Muscle layer of colon (tissue), 2 donors: ENCODE measurements around the gene CCDC63.

Experiments used
- H3K27ac ChIP-seq: one replicate; pipeline ENCODE4 v1.7.0; 2013; ENCODE audit warnings: low read depth, mild to moderate bottlenecking, low read length, moderate library complexity
- H3K27me3 ChIP-seq, 2 donors: one replicate each; pipeline ENCODE4 v1.7.0; 2013; ENCODE audit warnings: low read length in 2 of 2, mild to moderate bottlenecking in 2 of 2; ENCODE audit not compliant: insufficient read depth in 2 of 2, control insufficient read depth in 1 of 2
- H3K36me3 ChIP-seq: one replicate; pipeline ENCODE4 v1.7.0; 2013; ENCODE audit warnings: mild to moderate bottlenecking, low read length; ENCODE audit not compliant: insufficient read depth
- H3K4me1 ChIP-seq: one replicate; pipeline ENCODE4 v1.7.0; 2013; ENCODE audit warnings: mild to moderate bottlenecking, low read length; ENCODE audit not compliant: insufficient read depth
- H3K4me3 ChIP-seq, 2 donors: one replicate each; pipeline ENCODE4 v1.7.0; 2013; ENCODE audit warnings: low read length in 2 of 2, low read depth in 1 of 2, mild to moderate bottlenecking in 1 of 2, moderate library complexity in 1 of 2
- H3K9ac ChIP-seq: one replicate; pipeline ENCODE4 v1.7.0; 2013; ENCODE audit warnings: low read length
- H3K9me3 ChIP-seq: one replicate; pipeline ENCODE4 v1.7.0; 2013; ENCODE audit warnings: mild to moderate bottlenecking, low read length
- donor health status: abdominal sarcoma.
- donor health status: Adenocarcinoma of cecum.

Gene CCDC63

GRCh38 chr12:110819150-110819549, 27.6 kb upstream of the CCDC63 start:
- Histone ChIP-seq H3K9ac (no peak overlapping the region), H3K27me3 (no peaks in the 10 kb centered on the region), H3K9me3 (no peaks in the 10 kb centered on the region), H3K4me3 (no peak overlapping the region), H3K27ac (no peak overlapping the region), H3K4me1 (no peaks in the 10 kb centered on the region), H3K36me3 (no peaks in the 10 kb centered on the region)

GRCh38 chr12:110819646-110820045, 27.1 kb upstream of the CCDC63 start:
- Histone ChIP-seq H3K4me1 (no peaks in the 10 kb centered on the region), H3K27me3 (no peaks in the 10 kb centered on the region), H3K9me3 (no peaks in the 10 kb centered on the region), H3K9ac (no peak overlapping the region), H3K27ac (no peak overlapping the region), H3K36me3 (no peaks in the 10 kb centered on the region), H3K4me3 (no peak overlapping the region)

- Histone ChIP-seq H3K36me3 (no peaks in the 10 kb centered on the region), H3K27me3 (no peaks in the 10 kb centered on the region), H3K4me1 (no peaks in the 10 kb centered on the region), H3K9me3 (no peaks in the 10 kb centered on the region), H3K27ac (no peak overlapping the region), H3K4me3 (no peak overlapping the region), H3K9ac (no peak overlapping the region)
Measured at GRCh38 chr12:110821917-110822316, 24.9 kb upstream of the CCDC63 start.

GRCh38 chr12:110822821-110823415, 23.9 kb upstream of the CCDC63 start:
- no peaks in the 10 kb centered on the region for H3K27me3 ChIP-seq
- H3K9me3 ChIP-seq: no peaks in the 10 kb centered on the region
- H3K4me1 ChIP-seq: no peaks in the 10 kb centered on the region
- H3K9ac ChIP-seq: no peak overlapping the region
- H3K4me3 ChIP-seq: no peak overlapping the region
- no peak overlapping the region for H3K27ac ChIP-seq
- no peaks in the 10 kb centered on the region for H3K36me3 ChIP-seq

GRCh38 chr12:110824342-110824741, 22.4 kb upstream of the CCDC63 start:
- Histone ChIP-seq H3K4me3 (no peak overlapping the region), H3K9ac (no peak overlapping the region), H3K27ac (no peak overlapping the region), H3K4me1 (no peaks in the 10 kb centered on the region), H3K36me3 (no peaks in the 10 kb centered on the region), H3K27me3 (no peaks in the 10 kb centered on the region), H3K9me3 (no peaks in the 10 kb centered on the region)

- no peaks in the 10 kb centered on the region for H3K27me3 ChIP-seq
- H3K9ac ChIP-seq: no peak overlapping the region
- H3K27ac ChIP-seq: no peak overlapping the region
- no peaks in the 10 kb centered on the region for H3K36me3 ChIP-seq
- no peak overlapping the region for H3K4me3 ChIP-seq
- no peaks in the 10 kb centered on the region for H3K9me3 ChIP-seq
- no peaks in the 10 kb centered on the region for H3K4me1 ChIP-seq
Measured at GRCh38 chr12:110825530-110825929, 21.3 kb upstream of the CCDC63 start.

GRCh38 chr12:110826592-110827200, 20.1 kb upstream of the CCDC63 start:
- no peaks in the 10 kb centered on the region for H3K4me1 ChIP-seq
- H3K9ac ChIP-seq: no peak overlapping the region
- H3K4me3 ChIP-seq: no peak overlapping the region
- H3K27me3 ChIP-seq: no peaks in the 10 kb centered on the region
- no peaks in the 10 kb centered on the region for H3K9me3 ChIP-seq
- H3K36me3 ChIP-seq: no peaks in the 10 kb centered on the region
- H3K27ac ChIP-seq: no peak overlapping the region

- Histone ChIP-seq H3K27ac (no peak overlapping the region), H3K9me3 (no peaks in the 10 kb centered on the region), H3K36me3 (no peaks in the 10 kb centered on the region), H3K27me3 (no peaks in the 10 kb centered on the region), H3K4me3 (no peak overlapping the region), H3K9ac (no peak overlapping the region), H3K4me1 (no peaks in the 10 kb centered on the region)
Measured at GRCh38 chr12:110829308-110829707, 17.5 kb upstream of the CCDC63 start.

- H3K36me3 ChIP-seq: no peaks in the 10 kb centered on the region
Measured at GRCh38 chr12:110836291-110836690, 10.5 kb upstream of the CCDC63 start.

GRCh38 chr12:110841007-110841406, 5.8 kb upstream of the CCDC63 start:
- no peaks in the 10 kb centered on the region for H3K4me1 ChIP-seq
- no peaks in the 10 kb centered on the region for H3K27me3 ChIP-seq
- no peaks in the 10 kb centered on the region for H3K9me3 ChIP-seq
- H3K9ac ChIP-seq: no peak overlapping the region
- no peak overlapping the region for H3K27ac ChIP-seq
- H3K4me3 ChIP-seq: no peak overlapping the region
- H3K36me3 ChIP-seq: no peaks in the 10 kb centered on the region

More at GRCh38 chr12:110836291-110836690, 10.5 kb upstream of the CCDC63 start:
- Histone ChIP-seq H3K27ac (no peak overlapping the region), H3K4me1 (no peaks in the 10 kb centered on the region), H3K4me3 (no peak overlapping the region), H3K27me3 (no peaks in the 10 kb centered on the region), H3K9ac (no peak overlapping the region), H3K9me3 (no peaks in the 10 kb centered on the region)

- Histone ChIP-seq H3K4me1 (no peaks in the 10 kb centered on the region), H3K27me3 (peaks cover 0 to 15% of the 10 kb centered on the region in 2 donors), H3K4me3 (no peak overlapping the region), H3K9ac (no peak overlapping the region), H3K27ac (no peak overlapping the region), H3K9me3 (no peaks in the 10 kb centered on the region), H3K36me3 (no peaks in the 10 kb centered on the region)
Measured at GRCh38 chr12:110844131-110844530, 2.7 kb upstream of the CCDC63 start.
